Loucy (cell line): ENCODE measurements around the gene TBRG1.

ENCODE experiments used
- CTCF ChIP-seq: fragments of 200-600 bp; sonication (generic); conservative IDR thresholded peaks from 2 replicates; pipeline ENCODE4 v1.5.1; 2014; ENCODE audit warnings: mild to moderate bottlenecking, antibody characterized with exemption, low read length
- EZH2phosphoT487 ChIP-seq: fragments of 200-600 bp; IDR thresholded peaks from 2 replicates; pipeline ENCODE4 v1.6.1; 2018; ENCODE audit warnings: antibody characterized with exemption, mild to moderate bottlenecking, moderate library complexity, borderline replicate concordance

GRCh38 chr11:124643605-124644425, 21.2 kb downstream of the TBRG1 start:
- TF ChIP-seq CTCF: no peak
- TF ChIP-seq EZH2phosphoT487: no peak
